Stomach (tissue), 4 donors: ENCODE measurements around the gene PCDHB5.
"Not testable (repeated sequence)": the region's sequence is repeated elsewhere in the genome, so short reads cannot be mapped to it uniquely, and the experiment has no call there.

ENCODE experiments used
- CTCF ChIP-seq, 7 experiments: fragments of 450-650 bp in 4 of 7; fragments of 200-600 bp in 3 of 7; sonication (generic) in 3 of 7; IDR thresholded peaks; one replicate each; pipeline ENCODE4 v1.5.1; 2016 to 2019; ENCODE audit warnings: antibody characterized with exemption in 7 of 7, control low read depth in 2 of 7, mild to moderate bottlenecking in 1 of 7
- POLR2A ChIP-seq, 4 donors: fragments of 450-650 bp; IDR thresholded peaks; one replicate each; pipeline ENCODE4 v1.6.1; 2016; ENCODE audit warnings: antibody characterized with exemption in 4 of 4, control low read depth in 2 of 4, mild to moderate bottlenecking in 1 of 4, moderate library complexity in 1 of 4
- POLR2AphosphoS5 ChIP-seq, 3 donors: sonication (generic); formaldehyde crosslinking; IDR thresholded peaks; one replicate each; pipeline ENCODE4 v1.6.1; 2016; ENCODE audit warnings: antibody characterized with exemption in 3 of 3

- TF ChIP-seq CTCF, POLR2A, POLR2AphosphoS5 (IDR thresholded peaks at IDR 0.05): not testable (repeated sequence)
These were observed 38.8 kb upstream of the PCDHB5 start for GRCh38 chr5:141096181-141096580.
